A549 treated with Mapracorat at 1 μM for 4 hours (cell line): ENCODE results near the gene KIF19. TPM values are rescaled to one million over a fixed set of nuclear protein-coding genes. Genes with fewer than 3 reads are reported as not detected.

Experiments
- total RNA-seq: library from RNA; stranded (reverse); fragments of 200-300 nt; extraction: Qiagen RNA extraction; gene quantifications from 5 replicates; pipeline ENCODE4 v1.2.3, GENCODE V29; 2022

KIF19 gene, protein sequence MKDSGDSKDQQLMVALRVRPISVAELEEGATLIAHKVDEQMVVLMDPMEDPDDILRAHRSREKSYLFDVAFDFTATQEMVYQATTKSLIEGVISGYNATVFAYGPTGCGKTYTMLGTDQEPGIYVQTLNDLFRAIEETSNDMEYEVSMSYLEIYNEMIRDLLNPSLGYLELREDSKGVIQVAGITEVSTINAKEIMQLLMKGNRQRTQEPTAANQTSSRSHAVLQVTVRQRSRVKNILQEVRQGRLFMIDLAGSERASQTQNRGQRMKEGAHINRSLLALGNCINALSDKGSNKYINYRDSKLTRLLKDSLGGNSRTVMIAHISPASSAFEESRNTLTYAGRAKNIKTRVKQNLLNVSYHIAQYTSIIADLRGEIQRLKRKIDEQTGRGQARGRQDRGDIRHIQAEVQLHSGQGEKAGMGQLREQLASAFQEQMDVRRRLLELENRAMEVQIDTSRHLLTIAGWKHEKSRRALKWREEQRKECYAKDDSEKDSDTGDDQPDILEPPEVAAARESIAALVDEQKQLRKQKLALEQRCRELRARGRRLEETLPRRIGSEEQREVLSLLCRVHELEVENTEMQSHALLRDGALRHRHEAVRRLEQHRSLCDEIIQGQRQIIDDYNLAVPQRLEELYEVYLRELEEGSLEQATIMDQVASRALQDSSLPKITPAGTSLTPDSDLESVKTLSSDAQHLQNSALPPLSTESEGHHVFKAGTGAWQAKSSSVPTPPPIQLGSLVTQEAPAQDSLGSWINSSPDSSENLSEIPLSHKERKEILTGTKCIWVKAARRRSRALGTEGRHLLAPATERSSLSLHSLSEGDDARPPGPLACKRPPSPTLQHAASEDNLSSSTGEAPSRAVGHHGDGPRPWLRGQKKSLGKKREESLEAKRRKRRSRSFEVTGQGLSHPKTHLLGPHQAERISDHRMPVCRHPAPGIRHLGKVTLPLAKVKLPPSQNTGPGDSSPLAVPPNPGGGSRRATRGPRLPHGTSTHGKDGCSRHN
- total RNA-seq, result 0.05 to 0.14 TPM (median 0.09 TPM) in 3 of 5 replicates, not detected in the others

DNA sequence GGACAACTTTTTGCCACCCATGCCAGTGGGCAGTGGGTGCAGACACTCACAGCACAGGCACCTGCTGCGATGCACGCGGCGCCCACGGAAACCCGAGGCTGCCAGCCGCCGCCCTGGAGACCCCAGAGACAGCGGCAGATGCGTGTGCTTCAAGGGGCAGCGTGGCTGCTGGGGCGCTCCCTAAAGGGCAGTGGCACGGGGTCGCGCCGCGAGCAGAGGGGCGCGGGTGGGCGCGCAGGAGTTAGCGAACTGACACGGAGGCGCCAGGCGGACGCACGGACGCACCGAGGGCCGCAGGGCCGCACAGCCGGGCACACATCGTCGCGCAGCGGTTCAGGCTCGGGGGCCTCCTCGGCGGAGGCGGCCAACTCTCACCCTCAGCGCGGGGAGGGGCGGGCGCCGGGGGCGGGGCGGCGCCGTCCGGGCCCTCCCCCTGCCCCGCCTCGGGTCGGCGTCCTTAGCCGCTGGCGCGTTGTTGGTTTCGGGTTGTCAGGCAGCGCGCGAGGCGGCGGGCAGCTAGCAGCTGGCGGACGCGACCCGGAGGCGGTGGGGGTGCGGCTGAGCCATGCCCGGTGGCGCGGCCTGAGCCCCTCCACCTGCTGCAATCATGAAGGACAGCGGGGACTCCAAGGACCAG, at the start of gene KIF19:
Gene KIF19 (plus strand): TSS at position 484 of the 637 bp plus-strand sequence. CDS start 124 bp downstream, at position 608.

DNA sequence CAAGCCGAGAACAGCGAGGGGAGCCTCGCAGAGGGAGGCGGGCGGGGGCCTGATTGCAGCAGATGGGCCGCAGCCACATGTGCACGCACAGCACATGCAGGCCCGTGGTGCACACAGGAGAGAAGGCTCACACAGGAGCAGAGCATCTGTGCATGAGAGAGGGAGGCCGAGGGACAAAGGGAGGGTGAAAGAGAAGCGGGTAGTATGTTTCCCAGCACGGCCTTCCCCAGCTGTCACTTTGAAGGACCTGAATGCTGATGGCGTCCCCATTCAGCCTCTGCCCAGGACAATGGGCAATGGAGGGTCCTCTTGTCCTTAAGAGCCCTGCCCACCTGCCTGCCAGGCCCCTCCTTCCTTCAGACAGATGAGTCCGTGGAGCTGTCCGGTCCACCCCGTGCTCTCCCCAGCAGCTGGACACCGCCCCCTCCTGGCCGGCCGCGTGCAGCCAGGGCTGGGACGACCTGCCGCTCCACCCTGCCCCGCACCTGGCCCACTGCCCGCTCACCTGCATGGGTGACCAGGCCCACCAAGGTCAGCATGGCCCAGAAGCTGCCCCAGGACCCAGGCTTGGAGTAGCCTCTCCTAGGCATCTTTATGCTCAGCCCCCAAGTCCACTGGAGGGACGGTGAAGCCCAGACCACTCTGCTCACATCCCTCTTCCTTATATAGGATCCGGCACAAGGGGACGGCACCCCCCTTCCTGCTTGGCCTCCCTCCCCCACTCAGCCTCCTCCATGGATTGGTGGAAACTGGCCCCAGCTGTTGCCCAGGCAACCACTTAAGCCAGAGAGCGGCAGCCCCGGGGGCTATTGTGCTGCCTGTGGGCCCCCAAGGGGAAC, 35.4 kb downstream of the KIF19 start, which contains the start of gene BTBD17:
Gene BTBD17 (minus strand): TSS at position 639 of the 839 bp plus-strand sequence. CDS start 49 bp downstream, at position 590.

DNA sequence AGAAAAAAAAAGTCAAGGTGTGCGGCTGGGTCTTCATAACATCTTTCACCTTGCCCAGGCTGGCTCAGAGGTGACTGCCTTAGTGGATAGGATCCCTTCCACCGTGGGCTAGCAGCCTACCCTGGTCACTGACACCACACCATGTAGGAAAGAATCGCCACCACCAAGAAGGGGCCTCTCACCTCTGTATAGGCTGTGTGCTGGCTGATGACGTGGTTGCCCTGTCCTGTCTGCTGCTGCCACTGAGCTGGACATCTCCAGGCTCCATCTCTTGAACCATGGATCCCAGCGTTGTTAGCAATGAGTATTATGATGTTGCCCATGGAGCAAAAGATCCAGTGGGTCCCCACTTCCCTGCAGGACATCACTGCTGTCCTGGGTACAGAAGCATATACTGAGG, 41.2 kb downstream of the KIF19 start, which contains the start of gene GPR142:
Gene GPR142 (plus strand): TSS at position 301 of the 400 bp plus-strand sequence. CDS start 2,035 bp downstream, outside the sequence.

Other genes starting within 250 kb of the KIF19 start
- gene RPL38, start 122.5 kb upstream of the KIF19 start, total RNA-seq, result 2,688 to 3,729 TPM (median 2,866 TPM) in 5 replicates
- gene TTYH2, start 112.7 kb upstream of the KIF19 start, total RNA-seq, result 1.7 to 3.6 TPM (median 1.9 TPM) in 5 replicates
- not detected in 5 replicates for gene DNAI2, start 52.0 kb upstream of the KIF19 start, total RNA-seq
- 0.08 TPM in 1 of 5 replicates, not detected in the others for gene BTBD17, start 35.6 kb downstream of the KIF19 start, total RNA-seq
- gene GPR142, start 41.3 kb downstream of the KIF19 start, total RNA-seq, result not detected in 5 replicates
- 40.7 to 67.4 TPM (median 60.7 TPM) in 5 replicates for gene GPRC5C, start 105.9 kb downstream of the KIF19 start, total RNA-seq
- gene CD300A, start 140.4 kb downstream of the KIF19 start, total RNA-seq, result 0.22 TPM in 1 of 5 replicates, not detected in the others
- 0.07 to 0.11 TPM in 2 of 5 replicates, not detected in the others for gene CD300LB, start 205.2 kb downstream of the KIF19 start, total RNA-seq
- gene CD300C, start 219.9 kb downstream of the KIF19 start, total RNA-seq, result 0.15 to 0.21 TPM (median 0.19 TPM) in 4 of 5 replicates, not detected in the other
- 0.31 to 0.57 TPM in 2 of 5 replicates, not detected in the others for gene CD300H, start 241.3 kb downstream of the KIF19 start, total RNA-seq